HL-60 (cell line): ENCODE measurements around the gene DPP6.

Experiments
- CTCF ChIP-seq: IDR thresholded peaks from one replicate; pipeline ENCODE4 v1.5.1; 2011; ENCODE audit warnings: low read length, control low read depth, inconsistent platforms; ENCODE audit not compliant: insufficient read depth
- GABPA ChIP-seq: IDR thresholded peaks from 2 replicates; pipeline ENCODE4 v1.6.1; 2012; ENCODE audit warnings: low read depth
- POLR2AphosphoS5 ChIP-seq: IDR thresholded peaks from 2 replicates; pipeline ENCODE4 v1.6.1; 2012; ENCODE audit warnings: low read depth
- SPI1 ChIP-seq: IDR thresholded peaks from 2 replicates; pipeline ENCODE4 v1.6.1; 2012; ENCODE audit warnings: low read depth, mild to moderate bottlenecking, borderline replicate concordance

- TF ChIP-seq CTCF: no peak
- no peak for TF ChIP-seq GABPA
- no peak for TF ChIP-seq SPI1
- no peak for TF ChIP-seq POLR2AphosphoS5
These were observed 125.4 kb downstream of the DPP6 start for GRCh38 chr7:154177584-154177983.
